GM12878 (cell line): Measurements from ENCODE around the gene SARS2.

Experiments
- CTCF ChIP-seq, 3 experiments: IDR thresholded peaks in 2 of 3; conservative IDR thresholded peaks in 1 of 3; 2 replicates each; pipeline ENCODE4 v1.5.1; 2011; ENCODE audit warnings: low read depth in 3 of 3, low read length in 3 of 3, mild to moderate bottlenecking in 3 of 3, control low read depth in 2 of 3, moderate library complexity in 2 of 3, inconsistent platforms in 1 of 3, mixed read lengths in 1 of 3; ENCODE audit not compliant: control insufficient read depth in 2 of 3, insufficient read depth in 1 of 3; ENCODE audit errors: extremely low read depth in 1 of 3
- JUND ChIP-seq: IDR thresholded peaks from 2 replicates; pipeline ENCODE4 v1.6.1; 2012; ENCODE audit warnings: low read depth, mild to moderate bottlenecking, low read length, improper control_type of control experiment, moderate library complexity
- MXI1 ChIP-seq: fragments of 150-350 bp; IDR thresholded peaks from 2 replicates; pipeline ENCODE4 v1.6.1; 2011; ENCODE audit warnings: low read depth, mild to moderate bottlenecking, inconsistent platforms, low read length, improper control_type of control experiment
- NBN ChIP-seq: fragments of 450-650 bp; IDR thresholded peaks from 2 replicates; pipeline ENCODE4 v1.6.1; 2016
- POLR2A ChIP-seq: IDR thresholded peaks from 2 replicates; pipeline ENCODE4 v1.6.1; 2011; ENCODE audit warnings: low read depth, mild to moderate bottlenecking, low read length
- PRDM15 ChIP-seq: fragments of 450-650 bp; formaldehyde crosslinking; IDR thresholded peaks from 2 replicates; pipeline ENCODE4 v1.4.0; 2020; ENCODE audit warnings: mild to moderate bottlenecking, moderate library complexity
- RAD21 ChIP-seq: IDR thresholded peaks from 2 replicates; pipeline ENCODE4 v1.6.1; 2011; ENCODE audit warnings: mild to moderate bottlenecking, low read depth, low read length, moderate library complexity; ENCODE audit not compliant: insufficient read depth
- STAT1 ChIP-seq: fragments of 450-650 bp; conservative IDR thresholded peaks from 2 replicates; pipeline ENCODE4 v1.6.1; 2014; ENCODE audit warnings: antibody characterized with exemption, mild to moderate bottlenecking
- YY1 ChIP-seq: IDR thresholded peaks from 2 replicates; pipeline ENCODE4 v1.6.1; 2011; ENCODE audit warnings: low read depth, mild to moderate bottlenecking, low read length
- ZBED1 ChIP-seq: IDR thresholded peaks from 2 replicates; pipeline ENCODE4 v1.6.1; 2016; ENCODE audit warnings: borderline replicate concordance
- ZBTB40 ChIP-seq: fragments of 450-650 bp; IDR thresholded peaks from 2 replicates; pipeline ENCODE4 v1.6.1; 2016; ENCODE audit warnings: mild to moderate bottlenecking, moderate library complexity, borderline replicate concordance
- ZSCAN29 ChIP-seq: fragments of 450-650 bp; IDR thresholded peaks from 2 replicates; pipeline ENCODE4 v1.6.1; 2017; ENCODE audit warnings: mild to moderate bottlenecking, moderate library complexity

GRCh38 chr19:38917921-38918491, 12.6 kb downstream of the SARS2 start:
- TF ChIP-seq JUND (no peak), CTCF (IDR thresholded peaks at IDR 0.05 in 2 of 3, conservative IDR thresholded peaks at IDR 0.05 in 1 of 3; ENCODE audit: control insufficient read depth in 2 of 3, extremely low read depth in 1 of 3, insufficient read depth in 1 of 3, low read depth in 3 of 3, low read length in 3 of 3) (no peak), RAD21 (no peak), STAT1 (no peak), POLR2A (no peak), MXI1 (no peak), YY1 (no peak), ZBTB40 (no peak), ZSCAN29 (no peak), PRDM15 (CRISPR knock-in tag) (no peak), ZBED1 (no peak), NBN (no peak)
